GM21360 (cell line): Measurements from ENCODE around the gene EIF4A2.

ENCODE experiments used
- ATAC-seq: cut with Tn5 transposase; IDR thresholded peaks from one replicate; pipeline ENCODE4 v1.9.1; 2021; ENCODE audit warnings: mild to moderate bottlenecking, moderate library complexity; ENCODE audit not compliant: unreplicated experiment

EIF4A2 gene

DNA sequence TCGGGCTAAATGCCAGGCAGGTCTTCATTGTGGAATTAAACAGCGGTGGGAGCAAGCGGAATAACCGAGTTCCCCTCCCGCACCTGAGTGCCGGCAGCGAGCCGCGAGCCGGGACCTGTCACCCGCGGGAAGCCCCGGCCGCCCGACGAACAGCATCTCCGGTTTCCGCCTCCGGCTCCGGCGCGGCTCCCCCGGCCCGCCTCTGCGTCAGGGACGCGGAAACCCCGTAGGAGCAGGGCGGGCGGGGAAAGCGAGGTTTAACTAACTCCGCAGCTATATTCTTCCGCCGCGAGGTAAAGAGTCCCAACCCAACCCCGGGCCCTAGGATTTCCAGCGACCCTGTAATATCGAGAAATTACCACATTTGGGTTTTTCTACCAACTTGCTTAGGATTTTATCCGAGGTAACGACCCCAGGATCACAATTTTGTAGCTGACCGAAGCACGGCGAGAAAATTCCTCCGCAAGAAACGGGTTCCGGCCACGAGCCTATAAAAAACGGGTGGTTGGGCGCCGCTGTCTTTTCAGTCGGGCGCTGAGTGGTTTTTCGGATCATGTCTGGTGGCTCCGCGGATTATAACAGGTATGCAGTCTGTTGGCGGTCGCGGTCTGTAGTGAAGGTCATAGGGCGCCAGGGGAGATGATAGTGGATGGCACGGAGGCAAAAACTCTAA is at the start of gene EIF4A2:
TSS of gene EIF4A2 (plus strand) at position 520 of the 673 bp plus-strand sequence. CDS start at position 554, 34 bp downstream.
- peak; percentile 55 for ATAC-seq

DNA sequence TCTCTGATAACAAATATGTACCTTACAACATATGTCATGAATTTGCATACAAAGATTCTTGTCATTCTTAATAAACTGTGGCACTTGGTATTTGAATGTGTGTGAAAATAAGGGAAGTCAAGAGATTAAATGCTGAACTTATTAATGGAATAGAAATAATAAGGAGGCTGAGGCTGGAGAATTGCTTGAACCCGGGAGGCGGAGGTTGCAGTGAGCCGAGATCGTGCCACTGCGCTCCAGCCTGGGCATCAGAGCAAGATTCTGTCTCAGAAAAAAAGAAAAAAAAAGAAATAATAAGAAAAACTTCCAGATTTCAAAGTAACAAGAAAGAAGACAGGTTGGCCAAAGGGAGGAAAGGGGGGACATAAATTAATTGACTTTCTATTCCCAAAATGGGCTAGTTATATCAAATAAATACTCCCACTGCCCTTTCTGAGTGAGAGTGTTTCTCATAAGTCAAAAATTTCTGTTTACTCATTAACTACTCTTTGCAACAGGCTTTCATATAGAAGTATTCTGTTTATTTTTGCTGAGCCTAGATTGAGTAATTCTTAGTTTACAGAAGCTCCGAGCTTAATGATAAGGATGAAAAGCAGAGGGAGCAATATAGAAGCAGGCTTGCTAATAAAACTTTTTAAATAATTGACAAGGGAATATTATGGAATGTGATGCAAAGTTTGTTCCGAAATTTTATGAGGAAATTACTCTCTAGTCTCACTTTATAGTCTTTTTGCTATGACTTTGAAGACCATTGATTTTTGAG is 40.6 kb upstream of the EIF4A2 start:
- ATAC-seq = no peak

DNA sequence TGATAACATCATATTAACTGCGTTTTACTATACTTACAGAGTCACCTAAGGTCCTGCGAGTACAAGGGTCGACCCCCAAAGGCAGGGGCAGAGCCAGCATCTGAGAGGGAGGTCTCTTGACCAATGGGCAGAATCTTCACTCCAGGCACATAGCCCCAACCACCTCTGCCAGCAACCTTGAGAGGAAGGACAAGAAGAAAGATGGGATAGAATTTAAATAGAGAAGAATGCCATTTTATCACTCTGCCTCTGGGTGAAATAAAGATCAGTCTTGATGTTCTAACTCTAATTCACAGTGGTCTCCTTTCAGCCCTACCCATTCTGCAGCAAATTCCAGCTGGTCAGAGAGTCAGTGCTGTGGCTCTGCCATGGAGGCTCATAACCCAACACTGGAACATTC is 39.7 kb upstream of the EIF4A2 start:
- ATAC-seq = no peak

DNA sequence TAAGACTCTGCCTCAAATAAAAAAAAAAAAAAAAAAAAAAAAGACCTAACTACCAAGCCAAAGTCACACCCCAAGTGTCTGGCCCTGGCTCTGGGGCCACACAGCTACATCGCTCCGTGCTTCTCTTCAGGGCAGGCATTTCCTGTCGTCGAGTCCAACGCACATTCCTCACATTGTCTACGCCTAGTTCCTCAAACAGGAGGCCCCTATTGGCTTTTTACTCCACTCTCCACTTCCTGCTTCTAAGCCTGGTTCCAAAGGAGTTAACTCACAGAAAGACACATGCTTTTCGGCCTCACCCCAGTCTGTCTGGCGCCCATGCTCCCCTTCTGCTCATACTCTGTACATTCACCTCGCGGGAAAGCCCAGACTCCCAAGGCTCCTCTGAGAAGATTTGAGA is 37.4 kb upstream of the EIF4A2 start:
- ATAC-seq = no peak

DNA sequence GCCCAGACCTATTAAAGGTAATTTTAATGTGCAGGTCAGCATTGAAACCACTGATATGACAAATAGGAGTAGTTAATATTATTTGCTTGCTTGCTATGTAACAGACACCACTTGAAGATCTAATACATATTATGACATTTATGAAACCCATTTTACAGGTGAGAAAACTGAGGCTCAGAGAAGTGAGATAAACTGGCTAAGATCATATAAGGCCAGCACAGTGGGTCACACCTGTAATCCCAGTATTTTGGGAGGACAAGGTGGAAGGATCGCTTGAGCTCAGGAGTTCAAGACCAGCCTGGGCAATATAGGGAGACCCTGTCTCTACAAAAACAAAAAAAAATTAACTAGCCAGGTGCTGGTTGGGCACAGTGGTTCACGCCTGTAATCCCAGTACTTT is 33.1 kb upstream of the EIF4A2 start:
- no peak for ATAC-seq

DNA sequence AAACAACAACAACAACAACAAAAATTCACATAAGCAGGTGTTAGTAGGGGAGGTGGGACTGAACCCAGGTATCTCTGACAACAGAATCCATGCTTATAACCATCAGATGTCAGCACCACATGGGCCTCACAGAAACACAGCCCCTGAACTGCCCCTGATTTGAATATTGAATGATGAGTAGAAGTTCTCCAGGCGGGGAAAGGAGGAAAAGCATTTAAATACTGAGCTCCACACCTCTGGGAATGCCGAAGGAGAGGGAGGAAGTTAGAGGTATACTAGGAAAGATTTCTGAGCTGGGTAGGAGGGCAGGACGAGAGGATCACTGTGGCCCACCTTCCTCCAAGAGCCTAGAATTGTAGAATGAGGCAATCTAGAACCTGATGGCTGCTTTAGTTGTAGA is 31.9 kb upstream of the EIF4A2 start:
- ATAC-seq = no peak

DNA sequence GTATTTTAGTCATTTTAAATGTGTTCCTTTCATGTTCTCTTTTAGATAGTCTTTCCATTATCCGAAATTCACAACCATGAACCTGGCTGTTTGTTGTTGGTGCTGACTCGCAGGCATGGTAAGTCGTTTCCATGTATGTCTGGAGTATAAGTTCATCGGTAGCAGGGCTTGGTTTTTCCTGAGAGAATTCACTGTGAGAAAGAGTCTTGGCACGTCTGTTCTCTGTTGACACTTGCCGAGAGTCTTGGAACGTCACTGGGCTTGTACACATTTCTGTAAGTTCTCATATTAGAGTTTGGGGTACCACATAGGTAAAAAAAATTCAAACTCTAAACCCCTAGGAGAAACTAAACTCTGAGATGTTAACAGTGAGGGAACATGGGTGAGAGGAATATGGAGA is 29.4 kb upstream of the EIF4A2 start:
- ATAC-seq = no peak

DNA sequence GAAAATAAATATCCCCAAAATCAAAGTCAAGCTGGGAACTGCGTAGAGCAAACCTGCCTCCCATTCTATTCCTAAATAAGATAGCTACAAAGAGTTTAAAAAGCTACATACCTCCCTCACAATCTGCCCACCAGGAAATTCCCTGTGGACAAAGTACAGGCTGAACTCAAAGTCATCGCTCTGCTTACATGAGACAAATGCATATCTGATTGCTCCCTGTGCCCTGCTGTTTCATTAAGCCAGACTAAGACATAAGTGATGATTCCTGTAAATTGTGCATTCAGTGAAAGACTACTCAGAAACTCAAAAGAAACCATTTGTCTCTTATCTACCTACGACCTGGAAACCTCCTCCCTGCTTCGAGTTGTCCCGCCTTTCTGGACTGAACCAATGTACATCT is 28.5 kb upstream of the EIF4A2 start:
- ATAC-seq = no peak

DNA sequence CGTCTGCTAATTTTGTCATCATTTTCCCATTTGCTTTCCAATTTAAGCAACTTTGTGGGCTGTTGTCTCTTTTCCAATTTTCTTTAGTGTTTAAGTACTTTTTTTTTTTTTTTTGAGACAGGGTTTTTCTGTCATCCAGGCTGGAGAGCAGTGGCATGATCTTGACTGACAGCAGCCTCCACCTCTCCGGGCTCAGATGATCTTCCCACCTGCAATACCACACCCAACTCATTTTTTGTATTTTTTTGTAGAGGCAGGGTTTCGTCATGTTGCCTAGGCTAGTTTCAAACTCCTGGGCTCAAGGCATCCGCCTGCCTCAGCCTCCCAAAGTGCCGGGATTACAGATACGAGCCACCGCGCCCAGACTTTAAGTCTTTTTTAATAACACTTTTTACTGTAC is 26.2 kb upstream of the EIF4A2 start:
- ATAC-seq = no peak

DNA sequence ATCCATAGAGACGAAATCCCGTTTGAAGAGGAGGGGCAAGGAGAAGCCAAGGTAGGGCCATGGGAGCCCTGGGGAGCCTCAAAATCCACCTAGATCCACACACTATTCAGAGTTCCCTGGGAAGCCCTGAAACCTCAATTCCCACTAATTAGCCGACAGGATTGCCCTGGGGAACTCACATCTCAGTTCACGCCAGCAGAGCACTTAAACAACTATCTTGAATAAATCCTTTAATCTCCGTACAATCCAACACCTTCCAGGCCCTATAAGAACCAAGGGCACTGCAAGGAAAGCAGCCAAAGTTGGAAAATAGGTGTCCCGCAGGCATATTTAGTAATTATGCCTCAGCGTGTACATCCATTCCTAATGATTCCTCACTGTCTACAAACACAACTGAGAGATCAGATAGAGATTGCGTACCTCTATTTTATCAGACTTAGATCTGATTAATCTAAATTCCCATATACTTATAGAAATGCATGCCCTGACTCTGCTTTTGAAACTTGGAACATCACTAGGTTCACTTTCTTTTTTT is 25.6 kb upstream of the EIF4A2 start:
- no peak for ATAC-seq

DNA sequence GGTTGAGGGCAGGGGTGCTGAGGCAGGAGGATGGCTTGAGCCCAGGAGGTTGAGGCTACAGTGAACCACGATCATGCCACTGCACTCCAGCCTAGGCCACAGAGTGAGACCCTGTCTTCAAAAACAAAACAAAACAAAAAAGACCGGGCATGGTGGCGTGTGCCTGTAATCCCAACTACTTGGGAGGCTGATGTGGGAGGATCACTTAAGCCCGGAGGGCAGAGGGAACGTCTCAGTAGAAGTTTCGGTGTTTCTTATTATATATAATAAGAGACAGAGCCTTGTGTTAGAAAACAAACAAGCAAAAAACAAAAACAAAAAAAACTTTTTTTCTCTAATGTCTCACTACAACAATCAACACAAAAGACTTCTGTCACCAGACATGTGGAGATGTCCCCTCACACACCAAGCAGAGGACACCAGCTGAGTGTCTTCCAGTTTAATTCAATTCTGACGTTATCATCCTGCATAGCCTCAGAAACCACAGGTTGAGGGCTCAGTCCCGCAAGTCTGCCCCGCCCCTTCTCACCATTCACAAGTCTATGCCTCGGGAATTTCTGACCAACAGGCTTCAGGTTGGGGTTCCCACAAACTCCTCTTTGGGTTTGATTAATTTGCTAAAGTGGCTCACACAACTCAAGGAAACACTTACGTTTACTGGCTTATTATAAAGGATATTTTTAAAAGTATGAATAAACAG is 24.0 kb upstream of the EIF4A2 start:
- ATAC-seq = no peak

DNA sequence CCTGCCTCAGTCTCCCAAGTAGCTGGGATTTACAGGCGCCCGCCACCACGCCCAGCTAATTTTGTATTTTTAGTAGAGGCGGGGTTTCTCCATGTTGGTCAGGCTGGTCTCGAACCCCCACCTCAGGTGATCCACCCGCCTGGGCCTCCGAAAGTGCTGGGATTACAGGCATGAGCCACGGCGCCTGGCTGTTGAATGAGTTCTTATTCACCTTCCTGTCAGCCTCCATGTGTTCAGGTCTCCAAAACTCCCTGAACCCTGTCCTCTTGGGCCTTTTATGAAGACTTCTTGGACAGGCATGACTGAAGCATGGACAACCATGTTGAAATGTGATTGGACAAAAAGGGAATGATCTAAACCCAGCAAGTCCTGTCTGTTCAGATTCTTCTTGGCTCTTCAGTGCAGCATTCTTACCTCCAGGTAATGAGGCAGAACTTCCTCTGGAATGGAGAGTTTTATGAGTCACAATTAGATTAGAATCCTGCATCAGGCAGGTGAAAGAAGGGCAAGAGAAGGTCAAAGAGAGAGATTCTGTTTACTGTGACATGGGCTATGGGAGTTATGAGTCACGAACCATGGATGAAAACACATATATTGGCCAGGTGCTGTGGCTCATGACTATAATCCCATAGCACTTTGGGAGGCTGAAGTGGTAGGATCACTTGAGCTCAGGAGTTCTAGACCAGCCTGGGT is 23.1 kb upstream of the EIF4A2 start:
- no peak for ATAC-seq

DNA sequence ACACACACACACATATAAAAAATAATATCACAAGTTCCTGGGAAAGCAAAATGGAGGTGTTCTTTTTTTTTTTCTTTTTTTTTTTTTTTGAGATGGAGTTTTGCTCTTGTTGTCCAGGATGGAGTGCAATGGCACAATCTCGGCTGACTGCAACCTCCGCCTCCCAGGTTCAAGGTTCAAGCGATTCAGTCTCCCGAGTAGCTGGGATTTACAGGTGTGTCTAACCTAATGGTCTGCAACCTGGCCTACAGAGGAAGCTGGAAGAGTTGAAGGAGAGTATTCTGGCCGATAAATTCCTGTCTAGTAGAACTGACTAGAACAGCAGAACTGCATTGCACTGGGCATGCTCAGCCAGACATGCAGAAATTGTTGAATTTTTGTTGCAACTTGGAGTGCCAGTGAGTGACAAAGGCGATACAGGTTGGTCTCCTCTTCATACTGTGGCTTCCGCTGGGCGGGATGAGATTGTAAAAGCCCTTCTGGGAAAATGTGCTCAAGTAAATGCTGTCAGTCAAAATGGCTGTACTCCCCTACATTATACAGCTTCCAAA is 22.4 kb upstream of the EIF4A2 start:
- no peak for ATAC-seq

DNA sequence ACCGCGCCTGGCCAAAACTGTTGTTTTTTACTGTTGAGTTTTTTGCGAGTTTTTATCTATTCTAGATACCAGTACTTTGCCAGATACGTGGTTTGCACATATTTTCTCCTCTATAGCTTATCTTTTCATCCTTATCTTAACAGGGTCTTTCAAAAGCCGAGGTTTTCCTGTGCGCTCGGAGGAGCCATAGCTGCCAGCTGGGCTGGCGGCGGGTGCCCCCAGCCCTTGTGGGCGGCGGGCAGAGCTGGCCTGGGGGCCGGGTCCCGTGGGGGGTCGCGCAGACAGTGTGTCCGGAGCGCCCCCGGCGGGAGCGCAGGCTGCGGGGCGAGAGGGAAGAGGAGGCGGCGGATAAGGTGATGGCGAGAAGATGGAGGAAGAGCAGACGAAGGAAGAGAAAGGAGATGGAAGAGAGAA is 11.1 kb upstream of the EIF4A2 start:
- peak; percentile 24 for ATAC-seq

DNA sequence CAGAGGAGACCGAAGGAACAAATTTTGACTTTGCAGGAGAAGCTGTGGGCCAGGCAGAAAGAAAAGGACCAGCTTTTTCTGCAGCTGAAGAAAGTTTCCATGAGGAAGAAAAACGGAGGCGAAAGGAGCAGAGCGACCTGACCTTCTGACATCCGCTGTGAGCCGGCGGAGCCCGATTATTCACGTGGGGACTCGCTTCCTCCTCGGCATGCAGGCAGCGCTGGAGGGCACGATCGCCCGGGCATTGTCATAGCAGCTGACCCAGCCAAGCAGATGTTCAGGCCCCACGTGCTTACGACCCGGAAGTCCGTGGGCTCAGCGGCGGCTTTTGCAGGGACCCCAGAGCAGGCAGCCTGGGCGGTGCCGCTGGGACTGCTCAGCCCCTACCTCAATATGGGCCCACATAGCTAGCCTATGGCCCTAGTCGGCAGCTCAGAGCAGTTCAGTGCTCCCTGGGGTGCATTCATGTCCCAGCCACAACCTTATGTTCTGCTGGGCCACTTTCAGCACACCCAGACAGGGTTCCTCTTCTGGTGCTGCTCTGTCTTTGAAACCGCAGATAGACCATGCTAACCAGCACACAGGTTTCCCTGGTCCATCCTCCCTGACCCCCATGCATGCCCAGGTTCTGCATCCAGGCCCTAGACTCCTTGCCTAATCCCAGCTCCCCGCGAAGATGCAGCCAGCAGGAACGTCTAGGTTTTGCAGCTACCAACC is 10.5 kb upstream of the EIF4A2 start:
- peak; percentile 87 for ATAC-seq

DNA sequence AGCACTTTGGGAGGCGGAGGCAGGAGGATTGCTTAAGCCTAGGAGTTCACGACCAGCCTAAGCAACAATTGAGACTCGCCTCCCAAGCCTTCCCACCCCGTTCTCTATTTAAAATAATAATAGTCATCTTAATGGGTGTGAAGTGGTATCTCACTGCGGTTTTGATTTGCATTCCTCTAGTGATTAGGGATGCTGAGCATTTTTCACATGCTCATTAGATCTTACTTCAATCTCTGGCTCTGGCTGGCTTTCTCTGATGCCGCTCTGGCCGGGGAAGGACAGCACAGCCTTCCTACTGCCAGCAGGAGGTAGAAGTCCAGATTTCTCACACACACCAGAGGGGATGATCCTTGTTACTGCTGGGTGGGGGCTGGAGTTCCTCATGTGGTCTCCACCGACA is 7.4 kb upstream of the EIF4A2 start:
- ATAC-seq = no peak

DNA sequence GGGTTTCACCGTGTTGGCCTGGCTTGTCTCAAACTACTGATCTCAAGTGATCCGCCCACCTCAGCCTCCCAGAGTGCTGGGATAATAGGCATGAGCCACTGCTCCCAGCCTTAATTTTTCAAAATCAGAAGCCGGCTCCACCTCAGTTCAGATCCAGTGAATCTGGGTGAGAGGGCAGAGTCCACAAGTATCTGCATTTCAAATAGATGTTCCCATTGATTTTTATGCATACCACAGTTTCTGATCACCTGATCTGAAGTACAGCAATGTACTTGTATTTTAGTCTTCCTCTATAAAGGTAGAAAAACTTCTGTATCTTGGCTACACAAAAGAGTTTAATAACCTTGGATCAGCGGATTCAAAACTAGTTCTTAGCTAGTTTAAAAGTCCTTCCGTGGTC is 4.2 kb upstream of the EIF4A2 start:
- ATAC-seq = no peak

DNA sequence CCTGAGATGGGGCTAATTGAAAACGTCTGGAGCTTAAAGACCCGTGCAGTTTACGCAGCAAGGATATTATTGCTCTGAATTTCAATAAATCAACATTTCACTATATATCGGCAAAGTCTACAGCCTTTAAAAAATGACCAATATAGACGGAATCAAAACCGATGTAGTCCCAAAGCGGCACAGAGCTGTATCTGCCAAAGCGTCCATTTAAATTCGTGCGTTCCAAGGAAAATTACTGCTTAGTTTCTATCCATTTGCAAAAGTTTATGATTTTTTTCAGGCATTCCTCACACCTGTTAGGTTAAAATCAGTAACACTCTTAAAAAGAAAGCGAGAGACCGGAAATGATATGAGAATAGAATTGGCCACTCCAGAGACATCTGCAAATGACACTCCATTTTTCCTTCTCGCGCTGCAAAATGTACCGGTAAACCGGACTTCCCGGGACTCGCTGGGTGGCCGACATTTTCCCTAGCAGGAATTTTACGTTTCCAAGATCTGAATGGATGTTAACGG is 777 bp upstream of the EIF4A2 start:
- ATAC-seq = no peak

DNA sequence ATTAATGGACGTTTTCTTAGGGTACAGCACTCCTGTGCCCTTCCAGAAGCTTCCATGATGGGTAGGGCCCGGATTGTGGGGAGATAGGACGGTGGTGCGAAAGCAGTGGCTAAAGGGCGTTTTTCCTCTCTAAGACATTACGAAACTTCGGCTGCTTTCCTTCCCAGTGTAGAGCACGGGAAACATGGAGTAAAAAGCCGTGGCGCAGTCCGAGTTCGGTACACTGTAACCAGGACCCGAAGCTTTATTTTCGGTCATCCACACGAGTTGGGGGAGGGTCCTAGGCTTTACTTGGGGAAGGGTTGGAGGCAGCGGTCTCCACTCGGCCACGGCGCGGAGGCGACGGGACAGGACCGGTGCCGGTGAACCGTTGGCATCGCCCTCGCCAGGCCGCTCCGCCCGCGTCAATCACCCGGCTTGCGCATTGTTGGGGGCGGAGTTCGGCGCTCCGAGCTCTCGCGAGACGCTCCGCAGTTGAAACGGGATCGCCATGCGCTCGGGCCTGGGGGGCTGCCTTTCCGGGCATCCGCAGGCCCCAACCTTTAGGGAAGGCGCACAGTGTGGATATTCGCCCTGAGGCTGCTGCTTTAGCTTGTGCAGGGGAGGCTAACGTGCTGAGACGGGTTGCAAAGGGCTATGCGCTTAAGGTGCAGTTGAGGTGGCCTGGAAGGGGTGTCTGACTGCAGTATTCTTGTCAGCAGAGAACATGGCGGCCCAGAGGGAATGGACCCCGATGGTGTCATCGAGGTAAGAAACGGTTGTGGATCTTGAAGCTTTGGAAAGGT is 546 bp downstream of the EIF4A2 start:
- peak; percentile 61 for ATAC-seq
